Measurements from ENCODE around the gene SLC25A22. TPM values are rescaled to one million over a fixed set of nuclear protein-coding genes. Genes with fewer than 3 reads are reported as not detected.

The SLC25A22 gene
- total RNA-seq, 1 donor from 2014 or later: 64.5 TPM

GRCh38 chr11:831118-831864 lies 33.2 kb upstream of the SLC25A22 start:
- no peak for DNase-seq (ENCODE audit: low spot score)
- Mint-ChIP-seq H3K9me3 (no peaks in the 10 kb centered on the region), H3K27ac (no peak overlapping the region), H3K4me1 (ENCODE audit: low read depth) (peaks cover 15% of the 10 kb centered on the region), H3K4me3 (ENCODE audit: low read depth) (peak overlapping the region; percentile 55), H3K36me3 (ENCODE audit: low read depth) (no peaks in the 10 kb centered on the region), H3K27me3 (ENCODE audit: low read depth) (peaks cover 32% of the 10 kb centered on the region)
- intact Hi-C loops (cut with micrococcal nuclease): no loop called here

GRCh38 chr11:830295-831117 lies 32.4 kb upstream of the SLC25A22 start:
- Mint-ChIP-seq H3K4me1 (ENCODE audit: low read depth) (peaks cover 15% of the 10 kb centered on the region), H3K27me3 (ENCODE audit: low read depth) (peaks cover 32% of the 10 kb centered on the region), H3K4me3 (ENCODE audit: low read depth) (peak overlapping the region; percentile 54), H3K27ac (no peak overlapping the region), H3K36me3 (ENCODE audit: low read depth) (no peaks in the 10 kb centered on the region), H3K9me3 (no peaks in the 10 kb centered on the region)
- intact Hi-C loops (cut with micrococcal nuclease): no loop called here
- DNase-seq (ENCODE audit: low spot score): peak; percentile 32

GRCh38 chr11:829847-830294 lies 31.8 kb upstream of the SLC25A22 start:
- Mint-ChIP-seq H3K4me3 (ENCODE audit: low read depth) (peak overlapping the region; percentile 30), H3K27ac (no peak overlapping the region), H3K4me1 (ENCODE audit: low read depth) (peaks cover 15% of the 10 kb centered on the region), H3K27me3 (ENCODE audit: low read depth) (peaks cover 32% of the 10 kb centered on the region), H3K9me3 (no peaks in the 10 kb centered on the region), H3K36me3 (ENCODE audit: low read depth) (peaks cover 6% of the 10 kb centered on the region)
- no peak for DNase-seq (ENCODE audit: low spot score)
- intact Hi-C loops (cut with micrococcal nuclease): no loop called here

GRCh38 chr11:829176-829846 lies 31.2 kb upstream of the SLC25A22 start:
- Mint-ChIP-seq H3K27ac (no peak overlapping the region), H3K4me1 (ENCODE audit: low read depth) (peaks cover 15% of the 10 kb centered on the region), H3K36me3 (ENCODE audit: low read depth) (peaks cover 8% of the 10 kb centered on the region), H3K27me3 (ENCODE audit: low read depth) (peaks cover 32% of the 10 kb centered on the region), H3K9me3 (no peaks in the 10 kb centered on the region), H3K4me3 (ENCODE audit: low read depth) (peak overlapping the region; percentile 21)
- no peak for DNase-seq (ENCODE audit: low spot score)
- intact Hi-C loops (cut with micrococcal nuclease): no loop called here

GRCh38 chr11:828506-829175 lies 30.6 kb upstream of the SLC25A22 start:
- H3K36me3 Mint-ChIP-seq (ENCODE audit: low read depth): peaks cover 8% of the 10 kb centered on the region
- intact Hi-C loops (cut with micrococcal nuclease): no loop called here
- H3K9me3 Mint-ChIP-seq: no peaks in the 10 kb centered on the region
- H3K27me3 Mint-ChIP-seq (ENCODE audit: low read depth): peaks cover 32% of the 10 kb centered on the region
- peaks cover 12% of the 10 kb centered on the region for H3K4me1 Mint-ChIP-seq (ENCODE audit: low read depth)
- H3K4me3 Mint-ChIP-seq (ENCODE audit: low read depth): peak overlapping the region; percentile 69
- DNase-seq (ENCODE audit: low spot score): no peak
- H3K27ac Mint-ChIP-seq: no peak overlapping the region

GRCh38 chr11:827897-828192 lies 29.8 kb upstream of the SLC25A22 start, which contains the start of gene CRACR2B:
Gene CRACR2B, plus strand, starts transcription at chr11:827919. Its CDS starts 689 bp downstream, at chr11:828608.
- peaks cover 12% of the 10 kb centered on the region for H3K4me1 Mint-ChIP-seq (ENCODE audit: low read depth)
- intact Hi-C loops (cut with micrococcal nuclease): no loop called here
- peaks cover 32% of the 10 kb centered on the region for H3K27me3 Mint-ChIP-seq (ENCODE audit: low read depth)
- H3K4me3 Mint-ChIP-seq (ENCODE audit: low read depth): peak within 1 kb of the TSS; percentile 69
- no peaks in the 10 kb centered on the region for H3K9me3 Mint-ChIP-seq
- no peak for DNase-seq (ENCODE audit: low spot score)
- H3K27ac Mint-ChIP-seq: peak within 1 kb of the TSS; percentile 52
- H3K36me3 Mint-ChIP-seq (ENCODE audit: low read depth): peaks cover 8% of the 10 kb centered on the region

GRCh38 chr11:827146-827896 lies 29.2 kb upstream of the SLC25A22 start:
- Mint-ChIP-seq H3K4me1 (ENCODE audit: low read depth) (peaks cover 12% of the 10 kb centered on the region), H3K36me3 (ENCODE audit: low read depth) (peaks cover 12% of the 10 kb centered on the region), H3K27ac (peak overlapping the region; percentile 52), H3K4me3 (ENCODE audit: low read depth) (peak overlapping the region; percentile 69), H3K27me3 (ENCODE audit: low read depth) (peaks cover 32% of the 10 kb centered on the region), H3K9me3 (no peaks in the 10 kb centered on the region)
- no peak for DNase-seq (ENCODE audit: low spot score)
- intact Hi-C loops (cut with micrococcal nuclease): no loop called here

GRCh38 chr11:826836-827145 lies 28.7 kb upstream of the SLC25A22 start:
- DNase-seq (ENCODE audit: low spot score): no peak
- peaks cover 10% of the 10 kb centered on the region for H3K4me1 Mint-ChIP-seq (ENCODE audit: low read depth)

GRCh38 chr11:826227-826621 lies 28.1 kb upstream of the SLC25A22 start:
- Mint-ChIP-seq H3K36me3 (ENCODE audit: low read depth) (peaks cover 14% of the 10 kb centered on the region), H3K27ac (peak overlapping the region; percentile 33)
- intact Hi-C loops (cut with micrococcal nuclease): no loop called here

More at GRCh38 chr11:826836-827145, 28.7 kb upstream of the SLC25A22 start:
- intact Hi-C loops (cut with micrococcal nuclease): no loop called here
- Mint-ChIP-seq H3K27me3 (ENCODE audit: low read depth) (peaks cover 30% of the 10 kb centered on the region), H3K9me3 (no peaks in the 10 kb centered on the region), H3K27ac (peak overlapping the region; percentile 33), H3K36me3 (ENCODE audit: low read depth) (peaks cover 14% of the 10 kb centered on the region), H3K4me3 (ENCODE audit: low read depth) (peak overlapping the region; percentile 78)

GRCh38 chr11:825366-826226 lies 27.5 kb upstream of the SLC25A22 start:
- Mint-ChIP-seq H3K4me3 (ENCODE audit: low read depth) (no peak overlapping the region), H3K27me3 (ENCODE audit: low read depth) (peaks cover 23% of the 10 kb centered on the region), H3K27ac (no peak overlapping the region), H3K36me3 (ENCODE audit: low read depth) (peaks cover 14% of the 10 kb centered on the region), H3K4me1 (ENCODE audit: low read depth) (peaks cover 15% of the 10 kb centered on the region), H3K9me3 (no peaks in the 10 kb centered on the region)
- intact Hi-C loops (cut with micrococcal nuclease): no loop called here
- DNase-seq (ENCODE audit: low spot score): no peak

More at GRCh38 chr11:826227-826621, 28.1 kb upstream of the SLC25A22 start:
- Mint-ChIP-seq H3K4me3 (ENCODE audit: low read depth) (peak overlapping the region; percentile 78), H3K9me3 (no peaks in the 10 kb centered on the region), H3K4me1 (ENCODE audit: low read depth) (peaks cover 9% of the 10 kb centered on the region), H3K27me3 (ENCODE audit: low read depth) (peaks cover 25% of the 10 kb centered on the region)
- no peak for DNase-seq (ENCODE audit: low spot score)

- Mint-ChIP-seq H3K27me3 (ENCODE audit: low read depth) (peaks cover 22% of the 10 kb centered on the region), H3K4me1 (ENCODE audit: low read depth) (peaks cover 15% of the 10 kb centered on the region), H3K9me3 (no peaks in the 10 kb centered on the region), H3K27ac (no peak overlapping the region), H3K4me3 (ENCODE audit: low read depth) (no peak overlapping the region), H3K36me3 (ENCODE audit: low read depth) (peaks cover 14% of the 10 kb centered on the region)
- DNase-seq (ENCODE audit: low spot score): no peak
- intact Hi-C loops (cut with micrococcal nuclease): no loop called here
Measured at GRCh38 chr11:824942-825341, 26.9 kb upstream of the SLC25A22 start.

Data from activated T-helper 2 cell treated with anti-CD3 and anti-CD28 coated beads, Interferon-gamma antibody, Interleukin-2, Interleukin-4, amounts not matched to agents 10 μg/mL and 5 μg/mL and 100 μg/mL, durations not matched to agents 14 hours and 24 hours and 36 hours (primary cell).